ENCODE measurements around the gene DENND1A.

DNA sequence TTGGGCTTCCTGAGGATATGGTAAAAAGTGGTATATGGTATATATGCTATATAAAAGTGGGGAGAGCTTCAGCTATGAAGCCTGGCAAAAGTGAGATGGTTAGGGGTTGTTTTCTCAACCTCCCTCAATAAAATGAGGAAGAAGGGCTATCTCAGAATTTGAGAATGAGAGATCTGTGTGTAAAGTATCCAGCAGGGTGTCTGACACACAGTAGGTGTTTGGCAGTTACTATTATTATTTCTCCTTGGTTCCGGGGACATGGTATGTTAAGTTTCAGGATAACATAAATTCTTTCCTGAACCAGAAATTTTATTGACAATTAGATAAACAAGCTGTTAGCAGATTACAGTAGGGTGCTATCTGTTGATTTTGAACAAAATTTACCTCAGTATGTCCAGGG is 94.1 kb downstream of the DENND1A start:
- TF ChIP-seq IKZF1 (IDR thresholded peaks at IDR 0.05) (no peak), GABPB1 (CRISPR knock-in tag; IDR thresholded peaks at IDR 0.05) (no peak), ZNF124 (CRISPR knock-in tag; IDR thresholded peaks at IDR 0.05) (no peak), ASH2L (IDR thresholded peaks at IDR 0.05; ENCODE audit: insufficient read length, low read depth, low read length) (no peak), CBX2 (IDR thresholded peaks at IDR 0.05; ENCODE audit: low read depth, low read length) (no peak), CBX2 (CRISPR knock-in tag; IDR thresholded peaks at IDR 0.05; ENCODE audit: low read depth) (no peak), NR2F2 (IDR thresholded peaks at IDR 0.05; ENCODE audit: borderline replicate concordance, low read depth) (no peak), POLR2A (IDR thresholded peaks at IDR 0.05; ENCODE audit: insufficient read depth in 1 of 2, low read depth in 2 of 2, low read length in 2 of 2) (no peak), EP300 (IDR thresholded peaks at IDR 0.05; ENCODE audit: low read depth in 2 of 2, low read length in 2 of 2) (no peak), EP300 (CRISPR knock-in tag; IDR thresholded peaks at IDR 0.05; ENCODE audit: borderline replicate concordance) (no peak), KDM1A (CRISPR knock-in tag; IDR thresholded peaks at IDR 0.05) (no peak), NFRKB (IDR thresholded peaks at IDR 0.05) (no peak)
- TF ChIP-seq, protein P1, sequence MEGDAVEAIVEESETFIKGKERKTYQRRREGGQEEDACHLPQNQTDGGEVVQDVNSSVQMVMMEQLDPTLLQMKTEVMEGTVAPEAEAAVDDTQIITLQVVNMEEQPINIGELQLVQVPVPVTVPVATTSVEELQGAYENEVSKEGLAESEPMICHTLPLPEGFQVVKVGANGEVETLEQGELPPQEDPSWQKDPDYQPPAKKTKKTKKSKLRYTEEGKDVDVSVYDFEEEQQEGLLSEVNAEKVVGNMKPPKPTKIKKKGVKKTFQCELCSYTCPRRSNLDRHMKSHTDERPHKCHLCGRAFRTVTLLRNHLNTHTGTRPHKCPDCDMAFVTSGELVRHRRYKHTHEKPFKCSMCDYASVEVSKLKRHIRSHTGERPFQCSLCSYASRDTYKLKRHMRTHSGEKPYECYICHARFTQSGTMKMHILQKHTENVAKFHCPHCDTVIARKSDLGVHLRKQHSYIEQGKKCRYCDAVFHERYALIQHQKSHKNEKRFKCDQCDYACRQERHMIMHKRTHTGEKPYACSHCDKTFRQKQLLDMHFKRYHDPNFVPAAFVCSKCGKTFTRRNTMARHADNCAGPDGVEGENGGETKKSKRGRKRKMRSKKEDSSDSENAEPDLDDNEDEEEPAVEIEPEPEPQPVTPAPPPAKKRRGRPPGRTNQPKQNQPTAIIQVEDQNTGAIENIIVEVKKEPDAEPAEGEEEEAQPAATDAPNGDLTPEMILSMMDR (CRISPR knock-in tag; IDR thresholded peaks at IDR 0.05) = no peak
- TF ChIP-seq, protein P2, sequence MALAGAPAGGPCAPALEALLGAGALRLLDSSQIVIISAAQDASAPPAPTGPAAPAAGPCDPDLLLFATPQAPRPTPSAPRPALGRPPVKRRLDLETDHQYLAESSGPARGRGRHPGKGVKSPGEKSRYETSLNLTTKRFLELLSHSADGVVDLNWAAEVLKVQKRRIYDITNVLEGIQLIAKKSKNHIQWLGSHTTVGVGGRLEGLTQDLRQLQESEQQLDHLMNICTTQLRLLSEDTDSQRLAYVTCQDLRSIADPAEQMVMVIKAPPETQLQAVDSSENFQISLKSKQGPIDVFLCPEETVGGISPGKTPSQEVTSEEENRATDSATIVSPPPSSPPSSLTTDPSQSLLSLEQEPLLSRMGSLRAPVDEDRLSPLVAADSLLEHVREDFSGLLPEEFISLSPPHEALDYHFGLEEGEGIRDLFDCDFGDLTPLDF (CRISPR knock-in tag; IDR thresholded peaks at IDR 0.05) = no peak
- TF ChIP-seq, protein P3, sequence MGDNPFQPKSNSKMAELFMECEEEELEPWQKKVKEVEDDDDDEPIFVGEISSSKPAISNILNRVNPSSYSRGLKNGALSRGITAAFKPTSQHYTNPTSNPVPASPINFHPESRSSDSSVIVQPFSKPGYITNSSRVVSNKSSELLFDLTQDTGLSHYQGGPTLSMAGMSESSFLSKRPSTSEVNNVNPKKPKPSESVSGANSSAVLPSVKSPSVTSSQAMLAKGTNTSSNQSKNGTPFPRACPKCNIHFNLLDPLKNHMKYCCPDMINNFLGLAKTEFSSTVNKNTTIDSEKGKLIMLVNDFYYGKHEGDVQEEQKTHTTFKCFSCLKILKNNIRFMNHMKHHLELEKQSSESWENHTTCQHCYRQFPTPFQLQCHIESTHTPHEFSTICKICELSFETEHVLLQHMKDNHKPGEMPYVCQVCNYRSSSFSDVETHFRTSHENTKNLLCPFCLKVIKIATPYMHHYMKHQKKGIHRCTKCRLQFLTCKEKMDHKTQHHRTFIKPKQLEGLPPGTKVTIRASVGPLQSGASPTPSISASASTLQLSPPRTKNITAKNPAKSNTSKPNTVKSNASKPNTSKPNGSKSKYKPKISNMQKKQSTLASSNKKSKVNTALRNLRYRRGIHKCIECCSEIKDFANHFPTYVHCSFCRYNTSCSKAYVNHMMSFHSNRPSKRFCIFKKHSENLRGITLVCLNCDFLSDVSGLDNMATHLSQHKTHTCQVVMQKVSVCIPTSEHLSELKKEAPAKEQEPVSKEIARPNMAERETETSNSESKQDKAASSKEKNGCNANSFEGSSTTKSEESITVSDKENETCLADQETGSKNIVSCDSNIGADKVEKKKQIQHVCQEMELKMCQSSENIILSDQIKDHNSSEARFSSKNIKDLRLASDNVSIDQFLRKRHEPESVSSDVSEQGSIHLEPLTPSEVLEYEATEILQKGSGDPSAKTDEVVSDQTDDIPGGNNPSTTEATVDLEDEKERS (CRISPR knock-in tag; IDR thresholded peaks at IDR 0.05) = no peak
- TF ChIP-seq, protein P4, sequence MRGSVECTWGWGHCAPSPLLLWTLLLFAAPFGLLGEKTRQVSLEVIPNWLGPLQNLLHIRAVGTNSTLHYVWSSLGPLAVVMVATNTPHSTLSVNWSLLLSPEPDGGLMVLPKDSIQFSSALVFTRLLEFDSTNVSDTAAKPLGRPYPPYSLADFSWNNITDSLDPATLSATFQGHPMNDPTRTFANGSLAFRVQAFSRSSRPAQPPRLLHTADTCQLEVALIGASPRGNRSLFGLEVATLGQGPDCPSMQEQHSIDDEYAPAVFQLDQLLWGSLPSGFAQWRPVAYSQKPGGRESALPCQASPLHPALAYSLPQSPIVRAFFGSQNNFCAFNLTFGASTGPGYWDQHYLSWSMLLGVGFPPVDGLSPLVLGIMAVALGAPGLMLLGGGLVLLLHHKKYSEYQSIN (CRISPR knock-in tag; IDR thresholded peaks at IDR 0.05; ENCODE audit: borderline replicate concordance) = no peak
